Astrocyte (in vitro differentiated cells and primary cell): ENCODE measurements around the gene PIGU.

Experiments
- CTCF ChIP-seq: IDR thresholded peaks from 2 replicates; pipeline ENCODE4 v1.5.1; 2011; ENCODE audit warnings: low read depth, mild to moderate bottlenecking, inconsistent platforms, low read length, moderate library complexity; ENCODE audit not compliant: insufficient read depth
- EZH2 ChIP-seq: IDR thresholded peaks from 2 replicates; pipeline ENCODE4 v1.6.1; 2012; ENCODE audit warnings: mild to moderate bottlenecking, low read length, inconsistent platforms; ENCODE audit not compliant: insufficient read depth

- TF ChIP-seq CTCF (no peak), EZH2 (no peak)
Observed at GRCh38 chr20:34553366-34553867, 123.5 kb downstream of the PIGU start.
